B cell (primary cell): ENCODE data around the gene RIMBP2. TPM values are rescaled to one million over a fixed set of nuclear protein-coding genes. Genes with fewer than 3 reads are reported as not detected.
"Not testable (repeated sequence)": the region's sequence is repeated elsewhere in the genome, so short reads cannot be mapped to it uniquely, and the experiment has no call there.

Source experiments
- ATAC-seq: fragments of 200-7000 bp; cut with Tn5 transposase; one replicate; pipeline ENCODE4 v1.10.0; 2021; ENCODE audit warnings: low read depth, mild to moderate bottlenecking, moderate number of reproducible peaks, moderate library complexity
- CTCF ChIA-PET: fragments of 350-600 bp; sonication (Branson Sonifier 250); formaldehyde crosslinking; loops from one replicate; lab custom pipeline; 2021; ENCODE audit warnings: antibody characterized with exemption, inconsistent platforms; lab: Charles Lee
- POLR2A ChIA-PET: fragments of 350-600 bp; sonication (Branson Sonifier 250); formaldehyde crosslinking; loops from one replicate; lab custom pipeline; 2021; ENCODE audit warnings: antibody characterized with exemption; lab: Charles Lee
- DNase-seq: peaks from one replicate; pipeline ENCODE4 v3.0.0; 2013
- H2AFZ ChIP-seq: 2 replicates; pipeline ENCODE4 v1.6.1; 2012; ENCODE audit warnings: mild to moderate bottlenecking, low read depth, low read length; ENCODE audit not compliant: insufficient read depth, poor library complexity, severe bottlenecking
- H3K27ac ChIP-seq, 2 donors: 1 replicate in 1 of 2; 2 replicates in 1 of 2; pipeline ENCODE4 v1.5.1; 2012 to 2013; ENCODE audit warnings: low read length in 2 of 2, mild to moderate bottlenecking in 2 of 2, moderate library complexity in 1 of 2
- H3K27me3 ChIP-seq, 4 experiments: fragments of 200-600 bp in 1 of 4; sonication (generic) in 1 of 4; replicated peaks in 1 of 4; 1 replicate in 2 of 4; 2 replicates in 2 of 4; pipeline versions ENCODE4 v1.6.1 to v1.7.0; 2013 to 2016; ENCODE audit warnings: low read length in 3 of 4, mild to moderate bottlenecking in 2 of 4, mixed read lengths in 1 of 4, moderate library complexity in 1 of 4; ENCODE audit not compliant: insufficient read depth in 4 of 4, control insufficient read depth in 3 of 4; ENCODE audit errors: control extremely low read depth in 1 of 4
- H3K36me3 ChIP-seq, 2 experiments: replicated peaks in 1 of 2; 1 replicate in 1 of 2; 2 replicates in 1 of 2; pipeline versions ENCODE4 v1.6.1 to v1.7.1; 2013; ENCODE audit warnings: low read length in 1 of 2; ENCODE audit not compliant: insufficient read depth in 2 of 2, control insufficient read depth in 1 of 2; ENCODE audit errors: control extremely low read depth in 1 of 2, extremely low read depth in 1 of 2
- H3K4me1 ChIP-seq, 2 donors: fragments of 200-600 bp in 1 of 2; sonication (generic) in 1 of 2; 1 replicate in 1 of 2; 2 replicates in 1 of 2; pipeline versions ENCODE4 v1.5.1 to v1.6.1; 2013 to 2017; ENCODE audit warnings: low read length in 2 of 2; ENCODE audit not compliant: control insufficient read depth in 2 of 2, insufficient read depth in 2 of 2
- H3K4me2 ChIP-seq: replicated peaks from 2 replicates; pipeline ENCODE3; 2012; ENCODE audit warnings: mild to moderate bottlenecking, low read depth, low read length; ENCODE audit not compliant: poor library complexity, severe bottlenecking
- H3K4me3 ChIP-seq, 5 experiments: fragments of 200-600 bp in 1 of 5; sonication (generic) in 1 of 5; 1 replicate in 3 of 5; 2 replicates in 2 of 5; pipeline versions ENCODE4 v1.5.1 to v1.7.0; 2011 to 2016; ENCODE audit warnings: low read length in 4 of 5, mild to moderate bottlenecking in 4 of 5, low read depth in 2 of 5, control low read depth in 1 of 5, moderate library complexity in 1 of 5; ENCODE audit not compliant: insufficient read depth in 1 of 5; ENCODE audit errors: control extremely low read depth in 1 of 5, extremely low read depth in 1 of 5
- H3K79me2 ChIP-seq: fragments of 200-600 bp; sonication (generic); one replicate; pipeline ENCODE4 v1.6.0; 2016; ENCODE audit warnings: low read length; ENCODE audit not compliant: control insufficient read depth, insufficient read depth
- H3K9ac ChIP-seq: fragments of 200-600 bp; sonication (generic); 2 replicates; pipeline ENCODE4 v1.6.1; 2017; ENCODE audit warnings: mild to moderate bottlenecking, low read length, moderate library complexity
- H3K9me3 ChIP-seq, 3 donors: one replicate each; pipeline versions ENCODE4 v1.6.1 to v1.7.1; 2013; ENCODE audit warnings: low read length in 2 of 3; ENCODE audit not compliant: control insufficient read depth in 2 of 3, insufficient read depth in 1 of 3; ENCODE audit errors: control extremely low read depth in 1 of 3
- H4K20me1 ChIP-seq: 2 replicates; pipeline ENCODE4 v1.6.0; 2012; ENCODE audit warnings: mild to moderate bottlenecking, low read length; ENCODE audit not compliant: insufficient read depth, control insufficient read depth, poor library complexity, severe bottlenecking
- H3K27ac Mint-ChIP-seq: one replicate; pipeline ENCODE4 v1.8.0; 2021; ENCODE audit warnings: mixed read lengths
- H3K27me3 Mint-ChIP-seq: one replicate; pipeline ENCODE4 v1.8.0; 2021; ENCODE audit warnings: mixed read lengths
- H3K4me1 Mint-ChIP-seq: one replicate; pipeline ENCODE4 v1.8.0; 2021; ENCODE audit warnings: mixed read lengths
- H3K4me3 Mint-ChIP-seq: one replicate; pipeline ENCODE4 v1.8.0; 2021; ENCODE audit warnings: mixed read lengths
- H3K9me3 Mint-ChIP-seq: one replicate; pipeline ENCODE4 v1.8.0; 2022; ENCODE audit warnings: mixed read lengths; ENCODE audit not compliant: insufficient read depth
- CTCF ChIP-seq: fragments of 200-600 bp; IDR thresholded peaks from one replicate; pipeline ENCODE4 v1.8.0; 2022; ENCODE audit warnings: antibody characterized with exemption, mild to moderate bottlenecking
- EZH2 ChIP-seq: IDR thresholded peaks from 2 replicates; pipeline ENCODE4 v1.6.1; 2012; ENCODE audit warnings: borderline replicate concordance, low read depth, mild to moderate bottlenecking, moderate library complexity, low read length; ENCODE audit not compliant: insufficient read depth, poor library complexity, severe bottlenecking
- WGBS: methylation state at CpG from one replicate; pipeline ENCODE4 v1.1.5; 2013; ENCODE audit warnings: missing lambda C conversion rate; ENCODE audit not compliant: insufficient coverage; 5-methylcytosine and 5-hydroxymethylcytosine counted together
- intact Hi-C: fragments of 100-400 bp; cut with micrococcal nuclease; formaldehyde crosslinking; loops from one replicate; pipeline ENCODE4 v1.10.0; 2022
- polyA plus RNA-seq: library from polyadenylated mRNA; depleted of rRNA; stranded (reverse); fragments of >200 nt; gene quantifications from 2 replicates; pipeline ENCODE4 v1.2.3, GENCODE V29; 2012
- total RNA-seq, 2 donors: library from RNA; stranded (reverse); fragments of 120-200 nt in 1 of 2; gene quantifications; 1 replicate in 1 of 2; 2 replicates in 1 of 2; pipeline versions ENCODE4 v1.2.3 to v1.2.4, GENCODE V29; 2013 to 2022

The RIMBP2 gene
- total and polyA plus RNA-seq, 2 donors (not counting 1 experiment from before 2014, with no cell fraction given): not detected

- Mint-ChIP-seq H3K27ac (no peak overlapping the region), H3K4me3 (no peak overlapping the region), H3K4me1 (no peaks in the 10 kb centered on the region), H3K9me3 (peaks cover 8% of the 10 kb centered on the region), H3K27me3 (peaks cover 14% of the 10 kb centered on the region)
- peaks cover 0 to 3% (median 0%) of the 10 kb centered on the region in 4 experiments for H3K27me3 ChIP-seq
- H2AFZ ChIP-seq: no peak overlapping the region
- no peak overlapping the region for H3K4me2 ChIP-seq
- ChIA-PET CTCF (no interaction called here), POLR2A (no interaction called here)
- no peaks in the 10 kb centered on the region for H3K79me2 ChIP-seq
- H3K4me1 ChIP-seq: no peaks in the 10 kb centered on the region
- no peak for ATAC-seq
- no peak for DNase-seq
- no peaks in the 10 kb centered on the region for H3K36me3 ChIP-seq
- no peak overlapping the region for H3K27ac ChIP-seq
- H4K20me1 ChIP-seq: no peaks in the 10 kb centered on the region
- 92% methylated on average over 12 of the region's 12 CpGs for WGBS
- no peak overlapping the region for H3K9ac ChIP-seq
- H3K9me3 ChIP-seq: peaks cover 0 to 34% (median 3%) of the 10 kb centered on the region in 3 donors
- intact Hi-C loops: no loop called here
- no peak for TF ChIP-seq CTCF
- TF ChIP-seq EZH2: no peak
- no peak overlapping the region for H3K4me3 ChIP-seq
Measured at GRCh38 chr12:130742112-130742511, 26.0 kb upstream of the RIMBP2 start.

- Histone ChIP-seq H3K79me2 (no peaks in the 10 kb centered on the region), H2AFZ (no peak overlapping the region), H3K4me3 (no peak overlapping the region), H3K27ac (no peak overlapping the region), H4K20me1 (no peaks in the 10 kb centered on the region), H3K36me3 (no peaks in the 10 kb centered on the region), H3K9ac (no peak overlapping the region), H3K4me2 (no peak overlapping the region), H3K4me1 (no peaks in the 10 kb centered on the region), H3K9me3 (peaks cover 0 to 34% (median 3%) of the 10 kb centered on the region in 3 donors), H3K27me3 (peaks cover 0 to 3% (median 0%) of the 10 kb centered on the region in 4 experiments)
- Mint-ChIP-seq H3K9me3 (peaks cover 8% of the 10 kb centered on the region), H3K27me3 (peaks cover 14% of the 10 kb centered on the region), H3K4me1 (no peaks in the 10 kb centered on the region), H3K4me3 (no peak overlapping the region), H3K27ac (no peak overlapping the region)
- intact Hi-C loops: no loop called here
- CTCF ChIA-PET: interaction anchor here (2.0 kb wide), 1 partner anchor 8 kb away, joined by 8 read pairs; no protein-coding TSS in a partner anchor
- 81% methylated on average over 8 of the region's 10 CpGs for WGBS
- POLR2A ChIA-PET: no interaction called here
- TF ChIP-seq CTCF (no peak), EZH2 (no peak)
- no peak for ATAC-seq
- no peak for DNase-seq
Measured at GRCh38 chr12:130739571-130739970, 23.5 kb upstream of the RIMBP2 start.

DNA sequence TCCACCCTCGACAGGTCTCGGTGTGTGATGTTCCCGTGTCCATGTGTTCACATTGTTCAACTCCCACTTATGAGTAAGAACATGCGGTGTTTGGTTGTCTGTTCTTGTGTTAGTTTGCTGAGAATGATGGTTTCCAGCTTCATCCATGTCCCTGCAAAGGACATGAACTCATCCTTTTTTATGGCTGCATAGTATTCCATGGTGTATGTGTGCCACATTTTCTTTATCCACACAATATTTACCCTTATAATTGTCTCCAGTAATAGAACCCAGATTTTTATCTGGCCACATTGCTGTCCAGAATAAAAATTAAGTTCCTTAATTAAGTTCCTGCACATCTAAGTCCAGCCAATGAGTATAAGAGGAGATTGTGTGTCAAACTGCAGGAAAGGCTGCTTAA, 22.3 kb upstream of the RIMBP2 start:
- DNase-seq, H3K27me3 ChIP-seq, H2AFZ ChIP-seq, H3K36me3 ChIP-seq, H3K9me3 Mint-ChIP-seq, H3K4me3 ChIP-seq, H3K79me2 ChIP-seq, H3K9ac ChIP-seq, H4K20me1 ChIP-seq, H3K4me2 ChIP-seq, POLR2A ChIA-PET, H3K4me1 Mint-ChIP-seq, H3K27ac ChIP-seq, ATAC-seq, H3K27ac Mint-ChIP-seq, H3K4me1 ChIP-seq, intact Hi-C loops, H3K4me3 Mint-ChIP-seq: not testable (repeated sequence)
- H3K27me3 Mint-ChIP-seq: peaks cover 14% of the 10 kb centered on the region
- no CpG with 5 or more reads among the region's 4 CpGs for WGBS
- peaks cover 0 to 31% (median 3%) of the 10 kb centered on the region in 3 donors for H3K9me3 ChIP-seq
- CTCF ChIA-PET: interaction anchor here (2.0 kb wide), 1 partner anchor 10 kb away, joined by 8 read pairs; no protein-coding TSS in a partner anchor
